ENCODE results near the gene ARHGAP10.

ARHGAP10 gene

DNA sequence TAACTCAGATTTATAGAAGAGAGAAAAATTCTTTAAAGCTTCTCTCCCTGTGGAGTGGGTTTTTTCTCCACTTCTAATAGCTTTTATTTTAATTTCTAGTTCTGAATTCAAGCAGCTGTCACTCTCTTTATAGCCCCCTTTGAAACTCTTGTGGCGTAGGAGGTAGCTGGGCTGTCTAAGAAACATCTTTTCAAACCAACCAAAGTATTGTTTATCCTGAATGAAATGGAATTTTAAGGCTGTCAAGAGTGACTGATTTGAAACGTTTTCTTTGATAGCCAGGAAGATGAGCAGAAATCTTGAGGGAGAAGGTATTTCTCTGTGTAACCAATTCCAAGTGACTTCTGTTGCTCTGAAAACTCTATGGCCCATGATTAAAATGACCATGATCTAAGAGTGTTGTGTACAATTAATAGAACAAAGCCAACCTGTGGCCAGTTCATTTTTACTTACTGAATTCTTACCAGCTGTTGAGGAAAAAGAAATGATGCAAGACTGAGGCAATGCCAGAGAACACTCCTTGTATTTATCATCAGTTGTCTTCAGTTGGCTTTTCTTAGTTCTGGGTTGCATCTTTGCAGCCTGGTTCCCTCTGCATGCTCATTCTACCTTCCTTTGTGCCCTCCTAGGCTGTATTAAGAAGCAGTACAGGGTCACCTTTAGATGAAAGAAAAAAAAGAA lies 298.4 kb downstream of the ARHGAP10 start:
- DNase-seq (ENCODE audit: low read depth) = peak; percentile 64

DNA sequence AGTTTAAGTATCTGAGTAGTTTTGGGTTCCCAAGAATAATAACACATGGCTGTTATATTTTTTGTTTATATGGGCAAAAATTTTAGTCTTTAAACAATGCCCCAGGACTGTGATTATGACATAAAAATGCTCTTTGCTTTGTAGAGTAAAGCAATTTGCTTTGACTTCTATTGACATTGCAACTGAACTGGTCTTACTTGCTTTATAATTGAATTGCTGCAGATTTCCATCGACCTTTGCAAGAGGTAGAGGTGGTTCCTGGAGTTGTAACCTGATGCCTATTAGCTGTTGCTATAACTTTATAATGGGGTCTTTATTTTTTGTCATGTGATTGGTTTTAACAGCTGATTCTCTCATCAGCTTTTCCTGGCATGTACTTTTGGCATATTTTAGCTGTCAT lies 302.9 kb downstream of the ARHGAP10 start:
- DNase-seq (ENCODE audit: low read depth) = no peak

DNA sequence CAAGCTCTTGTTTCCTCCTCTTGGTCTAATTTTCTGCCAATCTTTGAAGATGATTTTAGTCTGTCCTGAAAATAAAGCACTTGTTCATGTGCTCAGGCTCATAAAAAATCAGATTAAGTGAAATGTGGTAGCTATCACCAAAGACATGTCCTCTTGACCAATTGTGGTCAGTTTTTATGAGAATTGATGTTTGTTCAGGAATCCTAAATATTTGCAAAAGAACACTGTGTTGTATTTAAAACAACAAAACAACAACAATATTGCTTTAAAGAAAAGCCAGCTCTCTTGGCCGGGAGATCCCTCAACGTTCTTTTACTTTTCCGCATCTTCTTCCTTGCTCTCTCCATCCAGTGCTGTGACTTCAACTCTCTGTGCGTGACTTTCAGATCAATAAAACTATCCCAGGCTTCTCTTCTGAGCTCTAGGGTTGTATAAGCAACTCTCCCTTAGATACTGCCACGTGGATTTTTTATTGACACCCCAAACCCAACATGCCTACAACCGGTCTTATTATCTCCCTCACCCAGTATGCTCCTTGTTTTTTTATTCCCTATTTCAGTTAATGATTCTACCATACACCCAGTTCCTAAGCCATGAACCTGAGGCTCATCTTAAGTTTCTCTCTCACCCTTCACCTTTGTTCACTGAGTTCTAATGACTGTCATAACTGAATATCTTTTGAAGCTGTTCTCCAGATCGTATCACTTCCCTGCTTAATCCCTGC lies 309.9 kb downstream of the ARHGAP10 start:
- no peak for DNase-seq (ENCODE audit: low read depth)

DNA sequence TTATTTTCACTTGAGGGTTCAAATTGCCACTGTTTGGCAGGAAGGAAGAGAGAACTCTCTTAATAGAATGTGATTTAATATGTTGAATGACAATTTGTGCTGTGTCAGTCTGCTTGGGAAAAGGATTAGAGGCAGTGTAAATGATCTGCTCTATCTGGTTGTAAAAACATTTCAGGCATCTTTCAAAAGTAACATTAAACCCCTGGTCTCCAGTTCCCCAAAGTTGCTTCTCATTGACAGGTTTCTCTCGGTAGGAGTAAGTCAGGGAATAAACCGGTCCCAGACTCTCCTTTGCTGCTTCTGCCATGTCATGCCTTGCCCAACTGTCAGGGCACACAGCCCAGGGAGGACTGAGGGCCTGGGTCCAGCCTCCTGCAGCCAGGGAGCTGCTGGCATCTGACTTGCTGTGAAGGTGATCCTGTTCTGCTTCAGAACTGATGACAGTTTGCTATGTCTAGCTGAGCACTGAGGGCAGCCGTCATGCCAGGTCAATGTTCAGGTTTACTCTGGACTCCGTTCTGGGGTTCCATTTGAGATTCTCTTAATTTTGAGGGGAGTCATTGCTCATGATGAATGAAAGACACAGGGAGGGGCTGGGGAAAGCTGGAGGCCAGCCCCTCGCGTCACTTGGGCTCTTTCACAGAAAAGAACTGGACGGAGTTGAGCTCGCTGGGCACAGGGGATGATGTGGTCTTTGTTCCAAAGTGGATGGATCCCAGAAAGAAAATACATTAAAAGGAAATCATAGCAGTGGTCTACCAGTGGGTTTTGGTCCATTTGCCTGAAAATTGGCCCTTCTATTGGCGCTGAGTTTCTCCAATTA lies 312.4 kb downstream of the ARHGAP10 start:
- DNase-seq (ENCODE audit: low read depth) = no peak

DNA sequence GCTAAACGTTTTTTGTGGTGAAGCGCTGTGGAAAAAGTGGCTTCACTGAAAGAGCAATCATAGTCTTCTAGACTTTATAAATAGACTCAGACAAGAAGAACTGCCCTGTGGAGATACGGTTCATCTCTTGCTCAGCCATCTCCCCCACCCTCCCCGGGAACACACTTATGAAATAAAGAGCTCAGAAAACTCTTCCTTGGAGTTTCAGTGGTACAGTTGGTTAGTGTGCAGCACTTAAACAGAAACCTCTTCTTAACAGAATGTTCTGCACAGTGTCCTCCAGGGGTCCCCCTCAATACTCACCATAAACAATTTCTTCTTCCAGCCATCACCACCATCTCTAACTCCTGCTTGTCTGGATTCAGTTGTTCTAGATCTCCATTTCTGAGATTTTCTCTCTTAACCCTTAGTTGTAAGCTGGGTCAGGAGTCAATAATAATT lies 313.0 kb downstream of the ARHGAP10 start:
- peak; percentile 31 for DNase-seq (ENCODE audit: low read depth)

DNA sequence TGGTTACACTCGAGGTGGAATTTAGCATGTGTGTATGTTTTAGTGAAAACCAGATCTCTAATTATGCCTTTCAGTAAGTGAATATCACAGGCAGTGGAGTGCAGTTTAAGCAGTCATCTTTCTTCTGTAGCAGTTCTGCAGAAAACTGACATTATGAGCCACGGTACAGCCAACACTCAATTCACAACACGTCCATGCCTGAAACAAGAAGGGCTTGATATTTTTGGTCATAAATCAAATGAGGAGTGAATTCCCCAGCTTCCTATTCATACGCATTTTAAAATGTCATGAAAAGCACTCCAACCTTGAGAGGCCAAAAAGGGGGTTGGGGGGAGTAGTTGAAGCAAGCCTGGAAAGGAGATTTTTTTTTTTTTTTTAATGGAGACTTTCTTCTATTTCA lies 316.7 kb downstream of the ARHGAP10 start:
- DNase-seq (ENCODE audit: low read depth) = no peak

DNA sequence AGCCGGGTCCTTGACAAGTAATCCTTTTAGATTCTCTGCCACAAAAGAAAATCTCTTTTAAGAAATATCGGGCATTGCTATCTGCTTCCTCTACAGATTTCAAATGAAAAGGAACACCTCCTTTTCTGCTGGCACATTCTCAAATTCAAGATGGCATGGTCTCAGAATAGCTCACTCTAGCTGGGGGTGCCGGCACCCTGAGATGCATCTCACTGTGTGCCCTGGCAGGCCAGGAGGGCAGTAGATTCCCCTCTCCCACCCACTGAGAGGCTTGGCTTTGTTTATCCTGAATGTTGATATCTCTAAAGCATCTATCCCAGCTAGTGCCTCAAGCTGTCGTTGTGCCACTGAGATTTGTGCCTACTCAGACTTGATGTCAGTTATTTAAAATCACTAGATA lies 319.5 kb downstream of the ARHGAP10 start:
- no peak for DNase-seq (ENCODE audit: low read depth)

DNA sequence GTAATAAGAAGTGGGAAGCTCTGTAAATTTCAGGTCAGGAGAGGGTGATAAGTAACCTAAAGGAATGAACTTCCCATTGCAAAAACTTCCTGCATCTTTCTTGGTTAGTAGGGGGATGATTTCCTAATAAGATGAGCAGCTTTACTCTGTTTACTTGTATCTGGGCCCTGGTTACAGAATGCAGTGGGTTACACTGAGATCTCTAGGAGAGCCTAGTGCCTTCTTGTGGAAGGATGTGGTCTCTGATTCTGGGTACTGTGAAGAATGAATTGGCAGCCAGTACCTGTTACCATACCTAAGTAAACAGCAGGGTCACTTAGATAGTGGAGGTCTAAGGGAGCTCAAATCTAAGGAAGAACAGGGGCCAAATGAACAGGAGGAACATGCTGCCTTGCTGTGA lies 320.6 kb downstream of the ARHGAP10 start:
- DNase-seq (ENCODE audit: low read depth) = peak; percentile 34

DNA sequence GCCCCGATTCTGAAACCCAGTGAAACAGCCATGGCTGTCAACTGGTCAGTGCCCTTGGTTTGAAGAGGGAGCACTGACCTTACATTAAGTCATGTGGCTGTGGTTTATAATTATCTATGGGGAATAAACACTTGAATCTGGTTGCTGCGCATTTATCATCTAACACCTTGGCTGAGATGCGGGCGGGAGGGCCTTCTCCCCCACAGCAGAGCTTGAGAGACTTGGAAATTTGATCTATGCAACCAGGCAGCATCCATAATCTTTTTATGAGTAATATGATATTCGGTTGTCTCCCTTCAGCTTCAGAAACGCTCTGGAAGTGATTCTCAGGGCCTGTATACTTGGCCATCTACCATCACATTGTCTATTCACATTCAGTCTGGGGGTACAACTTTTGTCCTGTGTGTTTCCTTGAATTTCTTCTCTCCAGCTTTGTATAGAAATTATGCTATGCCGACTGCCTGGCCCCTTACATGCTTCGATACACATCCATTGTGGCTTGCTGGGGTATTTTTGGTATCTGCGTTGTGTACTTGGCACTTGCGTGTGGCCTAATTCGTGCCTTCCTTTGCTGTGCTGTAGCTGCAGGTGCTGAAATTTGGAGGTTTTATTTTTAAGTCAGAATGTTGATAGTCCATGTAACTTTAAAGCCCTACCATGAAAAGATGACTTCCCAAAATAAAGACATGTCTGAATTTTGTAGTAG lies 321.6 kb downstream of the ARHGAP10 start:
- no peak for DNase-seq (ENCODE audit: low read depth)

DNA sequence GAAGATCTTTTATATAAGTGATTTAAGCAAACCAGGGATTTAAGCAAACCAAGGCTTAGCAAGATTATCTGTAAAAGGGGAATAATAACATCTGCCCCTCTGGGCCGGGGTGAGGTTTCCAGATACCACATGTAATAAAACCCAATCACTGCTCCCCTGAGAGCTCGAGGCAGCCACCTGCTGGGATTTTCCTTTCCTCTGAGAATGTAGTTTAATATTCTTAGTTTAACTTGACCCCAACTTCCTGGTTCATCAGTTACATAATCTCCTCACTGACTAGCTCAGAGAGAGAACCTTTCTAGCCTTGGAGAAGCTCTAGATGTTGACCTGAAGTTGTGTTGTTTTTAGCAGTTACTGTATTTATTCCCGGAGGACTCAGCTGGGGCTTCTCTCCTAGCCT lies 322.4 kb downstream of the ARHGAP10 start:
- DNase-seq (ENCODE audit: low read depth) = peak; percentile 55

DNA sequence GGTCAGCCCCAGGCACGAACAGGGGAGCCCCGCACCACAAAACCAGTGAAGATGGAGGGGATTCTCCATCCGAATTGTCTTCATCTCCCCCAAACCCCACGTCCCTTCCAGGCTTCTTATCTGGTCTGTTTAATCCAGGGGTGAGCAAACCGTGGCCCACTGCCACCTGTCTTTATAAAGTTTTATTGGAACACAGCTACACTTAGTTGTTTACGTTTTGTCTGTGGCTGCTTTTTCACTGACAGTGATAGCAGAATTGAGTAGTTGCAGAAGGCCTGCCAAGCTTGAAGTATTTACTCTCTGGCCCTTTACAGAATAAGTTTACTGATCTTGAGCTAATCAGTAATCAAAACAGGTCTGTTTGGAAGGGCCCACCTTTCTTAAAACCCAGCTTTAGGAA lies 324.0 kb downstream of the ARHGAP10 start:
- no peak for DNase-seq (ENCODE audit: low read depth)

DNA sequence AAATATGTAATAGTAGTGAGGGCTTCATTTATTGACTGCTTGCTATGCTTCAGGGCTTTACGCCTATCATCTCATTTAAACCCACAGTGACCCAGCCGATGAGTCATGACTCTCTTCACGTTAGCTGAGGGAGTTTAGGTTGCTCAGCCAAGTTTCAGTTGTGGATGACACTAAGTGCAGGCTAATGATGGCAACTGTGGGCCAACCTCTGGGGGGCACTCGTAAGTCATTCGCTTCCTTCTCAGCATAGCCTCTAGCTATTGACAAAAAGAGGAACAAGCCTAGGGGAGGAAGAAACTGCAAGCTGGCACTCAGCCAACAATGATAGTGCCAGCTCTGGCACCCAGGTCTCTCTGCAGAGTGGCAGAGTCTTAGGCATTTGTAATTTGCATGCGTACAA lies 325.0 kb downstream of the ARHGAP10 start:
- DNase-seq (ENCODE audit: low read depth) = peak; percentile 86

DNA sequence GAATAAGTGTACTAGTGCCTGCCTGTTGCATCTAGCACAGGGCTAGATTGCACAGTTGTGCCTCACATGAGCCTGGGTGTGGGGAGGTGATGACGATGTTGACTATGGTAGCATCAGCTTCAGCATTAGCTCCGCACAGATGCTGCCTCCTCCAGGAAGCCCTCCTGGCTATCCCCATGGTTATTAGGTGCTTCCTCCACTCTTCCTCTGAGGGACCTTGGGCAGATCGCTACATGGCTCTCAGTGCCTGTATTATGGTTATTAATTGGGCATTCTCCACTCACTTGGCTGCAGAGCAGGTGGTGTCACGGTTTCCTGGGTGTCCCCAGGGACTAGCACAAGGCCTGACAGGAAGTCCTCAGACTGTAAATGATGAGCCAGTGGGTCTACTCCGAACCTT lies 325.6 kb downstream of the ARHGAP10 start:
- DNase-seq (ENCODE audit: low read depth) = no peak

DNA sequence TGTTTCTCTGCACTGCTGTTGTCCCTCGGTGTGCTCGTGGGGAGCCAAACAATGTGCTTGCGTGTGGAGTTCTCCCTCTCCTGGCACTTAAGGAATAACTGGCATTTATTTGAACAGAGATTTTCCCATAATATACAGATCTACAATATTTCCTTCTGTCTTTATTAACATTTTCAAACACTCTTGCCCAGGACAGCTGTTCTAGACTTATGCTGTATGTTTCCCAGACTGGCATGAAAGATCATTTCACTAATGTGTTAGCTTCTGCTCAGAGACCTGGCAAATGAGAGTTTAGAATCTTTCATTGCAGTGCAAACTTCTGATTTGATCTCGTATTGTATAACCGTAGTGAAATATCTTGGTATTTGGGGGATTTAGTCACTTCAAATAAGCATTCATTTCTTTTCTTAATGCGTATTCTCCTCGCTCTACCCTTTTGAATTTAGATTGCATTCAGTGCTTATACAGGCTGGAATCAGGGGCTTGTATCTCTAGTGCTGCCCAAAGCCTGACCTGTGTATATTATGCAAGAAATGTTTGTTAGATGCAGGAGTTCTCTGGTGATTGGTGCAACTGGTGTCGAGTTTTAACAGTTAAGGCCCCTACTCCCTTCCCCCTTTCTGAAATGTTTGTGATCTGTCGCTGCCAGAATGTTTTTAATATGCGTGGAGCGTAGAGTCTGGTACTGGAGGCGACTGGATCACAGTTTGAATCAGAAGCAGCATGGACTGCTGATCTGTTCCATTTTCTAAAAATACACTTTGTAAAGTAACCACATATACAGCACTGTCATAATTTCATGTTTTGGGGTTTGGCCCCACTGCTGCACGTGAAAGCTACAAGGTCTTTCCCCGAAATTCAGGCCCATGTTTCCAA lies 326.3 kb downstream of the ARHGAP10 start:
- DNase-seq (ENCODE audit: low read depth) = no peak

DNA sequence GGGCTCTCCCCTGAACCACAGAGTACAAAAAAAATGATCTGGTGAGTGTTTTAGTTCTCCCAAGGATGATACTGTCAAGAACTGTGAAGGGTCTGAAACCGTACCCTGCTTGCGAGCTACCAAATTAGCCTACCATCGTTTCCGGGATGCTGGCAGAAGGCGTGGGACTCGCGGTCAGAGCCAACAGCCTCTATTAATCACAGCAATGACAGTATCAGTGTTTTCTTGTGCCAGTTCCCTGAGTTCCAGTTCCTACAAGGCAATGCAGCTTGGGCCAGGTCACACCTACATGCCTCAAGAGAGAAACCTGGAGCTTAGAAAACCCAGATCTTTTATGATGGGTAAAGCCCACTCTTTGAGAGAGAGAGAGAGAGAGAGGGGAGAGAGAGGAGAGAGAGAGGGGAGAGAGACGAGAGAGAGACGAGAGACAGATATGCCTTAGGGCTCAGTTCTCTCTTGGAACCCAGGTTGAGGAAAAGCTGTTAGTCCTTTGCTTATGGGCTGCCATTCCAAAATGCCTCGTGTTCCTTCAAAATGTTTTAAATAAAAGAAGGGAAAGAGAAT lies 327.8 kb downstream of the ARHGAP10 start:
- no peak for DNase-seq (ENCODE audit: low read depth)

DNA sequence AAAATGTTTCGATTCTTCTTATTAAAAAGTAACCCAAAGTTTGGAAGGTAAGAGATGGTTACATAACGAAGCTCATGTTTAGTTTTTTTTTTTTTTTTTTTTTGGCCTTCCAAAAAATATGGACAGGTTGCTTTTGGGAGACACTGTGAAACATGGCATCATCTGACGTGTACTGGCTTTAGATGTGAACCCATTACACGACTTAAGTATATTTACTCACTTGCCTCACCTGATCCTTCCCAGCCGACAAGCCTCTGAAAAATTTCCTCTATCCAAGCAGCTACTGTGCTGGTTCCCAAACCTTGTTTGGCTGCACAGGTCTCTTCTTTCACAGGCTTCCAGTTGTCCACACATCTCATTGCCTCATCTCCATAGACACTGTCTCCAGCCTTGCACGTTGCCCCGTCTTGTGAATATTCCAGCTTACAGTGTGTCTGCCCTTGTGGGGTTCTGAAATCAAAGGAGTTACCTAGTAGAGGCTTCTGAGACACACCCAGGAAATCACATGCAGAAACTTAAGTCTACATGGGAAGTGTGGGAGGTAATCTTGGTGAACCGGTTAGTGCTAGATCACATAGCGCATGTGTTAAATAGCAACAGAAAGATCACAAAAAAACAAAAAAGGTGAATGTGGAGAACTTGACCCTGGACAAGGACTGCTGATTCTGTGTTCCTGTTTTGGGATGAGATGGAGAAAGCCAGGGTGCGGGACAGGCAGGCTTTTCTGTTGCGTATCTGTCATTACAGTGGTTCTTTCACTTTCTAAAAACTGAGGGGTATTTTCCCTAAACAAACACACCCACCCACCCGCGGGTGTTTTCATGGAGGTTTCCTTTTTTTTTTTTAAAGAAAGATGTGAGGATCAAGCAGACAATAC lies 328.6 kb downstream of the ARHGAP10 start:
- no peak for DNase-seq (ENCODE audit: low read depth)

DNA sequence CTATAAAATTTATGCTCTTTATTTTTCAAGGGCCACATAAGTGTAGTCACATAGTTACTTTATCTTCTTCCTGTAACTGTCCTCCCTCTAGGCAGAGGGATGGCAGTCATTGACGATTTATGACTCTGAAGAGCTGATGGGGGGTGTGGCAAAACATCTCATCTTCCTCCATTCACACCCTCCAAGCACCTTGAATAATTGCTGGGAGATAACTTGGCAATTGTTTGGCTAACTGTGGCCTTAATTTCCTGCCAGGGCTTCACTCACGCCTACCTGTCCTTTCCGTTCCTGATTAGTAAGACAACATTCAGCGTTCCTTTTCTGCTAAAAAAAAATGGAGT lies 329.2 kb downstream of the ARHGAP10 start:
- DNase-seq (ENCODE audit: low read depth) = no peak

DNA sequence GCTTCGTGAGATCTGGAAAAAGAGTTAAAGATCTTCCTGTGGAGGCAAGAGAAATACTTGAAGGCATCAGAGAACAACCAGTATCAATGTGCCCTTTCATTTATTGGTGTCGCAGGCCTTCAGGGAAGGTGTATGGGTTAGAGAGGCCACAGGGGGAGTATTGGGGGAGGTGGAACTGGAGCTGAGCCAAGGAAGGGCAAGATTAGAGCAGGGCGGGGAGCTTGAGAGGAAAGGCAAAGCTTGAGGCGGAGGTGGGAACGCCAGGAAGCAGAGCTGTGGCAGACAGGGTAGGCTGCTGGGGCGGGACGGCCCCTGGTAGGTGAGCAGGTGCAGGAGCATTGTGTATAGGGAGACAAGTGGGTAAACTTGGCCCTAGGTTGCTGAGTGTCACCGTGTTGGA lies 329.9 kb downstream of the ARHGAP10 start:
- no peak for DNase-seq (ENCODE audit: low read depth)

DNA sequence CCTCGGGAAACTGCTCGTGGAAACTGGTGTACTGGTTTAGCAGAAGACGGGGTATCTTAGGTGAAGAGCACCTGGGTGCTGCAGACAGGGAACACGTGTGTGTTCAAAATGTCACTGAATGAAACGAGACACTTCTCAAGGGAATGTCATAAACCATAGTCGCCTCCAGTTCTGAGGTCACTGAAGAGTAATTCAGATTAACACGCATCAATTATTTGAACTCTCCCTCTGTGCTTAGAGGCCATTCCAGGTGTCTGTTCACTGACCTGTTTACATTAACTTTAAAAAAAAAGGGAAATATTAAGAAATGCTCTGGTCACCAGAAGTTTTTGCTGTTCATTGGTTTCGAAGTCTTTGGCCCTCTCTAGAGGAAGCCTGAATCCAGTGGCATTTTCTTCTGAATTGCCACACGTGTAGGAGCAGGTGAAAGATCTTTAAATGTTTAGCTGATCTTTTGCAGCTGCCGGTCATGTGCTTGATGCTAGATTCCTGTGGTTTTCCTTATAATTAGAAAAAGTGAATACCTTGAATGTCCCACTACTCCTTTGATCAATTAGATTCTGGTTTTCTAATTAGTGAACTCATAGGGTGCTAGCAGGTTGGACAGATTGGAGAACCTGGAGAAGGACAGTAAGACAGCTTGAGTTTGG lies 330.5 kb downstream of the ARHGAP10 start:
- no peak for DNase-seq (ENCODE audit: low read depth)

DNA sequence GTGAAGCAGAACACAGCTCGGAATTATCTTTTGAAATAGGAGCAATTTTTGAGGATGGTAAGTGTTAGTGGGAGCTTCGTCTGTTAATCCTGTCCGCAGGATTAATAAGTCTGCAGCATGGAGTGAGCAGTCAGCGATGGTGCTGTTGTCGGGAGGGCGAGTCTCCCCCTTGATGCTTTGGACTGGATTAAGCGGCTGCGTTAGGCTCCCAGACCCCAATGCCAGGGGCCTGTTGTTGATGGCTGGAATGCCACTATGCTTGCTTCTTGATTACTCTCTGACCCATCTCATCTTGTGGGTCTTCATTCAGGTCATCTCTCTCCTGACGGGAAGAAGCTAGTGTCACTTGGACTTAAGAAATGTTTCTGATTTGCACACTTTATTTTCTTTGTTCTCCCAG lies 332.6 kb downstream of the ARHGAP10 start:
- no peak for DNase-seq (ENCODE audit: low read depth)

Data from iris pigment epithelial cell (primary cell).